Neural progenitor cell (in vitro differentiated cells): ENCODE data around the gene MTARC1.

Experiments used
- EZH2 ChIP-seq: fragments of 200-600 bp; sonication (generic); IDR thresholded peaks from 2 replicates; pipeline ENCODE4 v1.6.1; 2017; ENCODE audit warnings: antibody characterized with exemption, mild to moderate bottlenecking, moderate library complexity
- EZH2phosphoT487 ChIP-seq: fragments of 200-600 bp; sonication (generic); IDR thresholded peaks from 2 replicates; pipeline ENCODE4 v1.6.1; 2017; ENCODE audit warnings: antibody characterized with exemption
- TF ChIP-seq, protein P1 (sequence below): fragments of 200-600 bp; sonication (generic); IDR thresholded peaks from 2 replicates; pipeline ENCODE4 v1.5.1; 2017; ENCODE audit warnings: antibody characterized with exemption, mild to moderate bottlenecking

DNA sequence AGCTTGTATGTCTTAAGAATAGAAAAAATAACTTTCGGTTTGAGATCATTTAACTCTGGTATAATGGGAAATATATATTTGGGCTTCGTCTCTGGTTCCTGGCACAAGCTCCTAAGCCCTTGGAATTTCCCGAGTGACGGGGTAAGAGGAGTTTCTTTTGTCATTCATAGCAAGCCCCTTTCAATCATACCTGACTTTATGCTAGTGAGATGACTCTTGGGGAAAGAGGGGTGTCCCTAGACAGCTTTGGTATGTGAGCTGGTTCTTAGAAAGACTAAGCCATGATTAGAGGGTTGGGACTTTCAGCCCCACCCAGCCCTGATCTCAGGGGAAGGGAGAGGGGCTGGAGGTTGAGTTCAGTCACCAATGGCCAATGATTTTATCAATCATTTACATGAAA, 13.9 kb upstream of the MTARC1 start:
- TF ChIP-seq, protein P1, sequence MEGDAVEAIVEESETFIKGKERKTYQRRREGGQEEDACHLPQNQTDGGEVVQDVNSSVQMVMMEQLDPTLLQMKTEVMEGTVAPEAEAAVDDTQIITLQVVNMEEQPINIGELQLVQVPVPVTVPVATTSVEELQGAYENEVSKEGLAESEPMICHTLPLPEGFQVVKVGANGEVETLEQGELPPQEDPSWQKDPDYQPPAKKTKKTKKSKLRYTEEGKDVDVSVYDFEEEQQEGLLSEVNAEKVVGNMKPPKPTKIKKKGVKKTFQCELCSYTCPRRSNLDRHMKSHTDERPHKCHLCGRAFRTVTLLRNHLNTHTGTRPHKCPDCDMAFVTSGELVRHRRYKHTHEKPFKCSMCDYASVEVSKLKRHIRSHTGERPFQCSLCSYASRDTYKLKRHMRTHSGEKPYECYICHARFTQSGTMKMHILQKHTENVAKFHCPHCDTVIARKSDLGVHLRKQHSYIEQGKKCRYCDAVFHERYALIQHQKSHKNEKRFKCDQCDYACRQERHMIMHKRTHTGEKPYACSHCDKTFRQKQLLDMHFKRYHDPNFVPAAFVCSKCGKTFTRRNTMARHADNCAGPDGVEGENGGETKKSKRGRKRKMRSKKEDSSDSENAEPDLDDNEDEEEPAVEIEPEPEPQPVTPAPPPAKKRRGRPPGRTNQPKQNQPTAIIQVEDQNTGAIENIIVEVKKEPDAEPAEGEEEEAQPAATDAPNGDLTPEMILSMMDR: no peak
- TF ChIP-seq EZH2: no peak
- no peak for TF ChIP-seq EZH2phosphoT487
